ENCODE results near the gene PDK2.

The PDK2 gene

GRCh38 chr17:50052822-50053653 lies 42.1 kb upstream of the PDK2 start:
- H3K4me3 ChIP-seq (ENCODE audit: low read depth, low read length), result no peak overlapping the region
- peak; percentile 45 for DNase-seq (ENCODE audit: low read depth)
- TF ChIP-seq, protein P1, sequence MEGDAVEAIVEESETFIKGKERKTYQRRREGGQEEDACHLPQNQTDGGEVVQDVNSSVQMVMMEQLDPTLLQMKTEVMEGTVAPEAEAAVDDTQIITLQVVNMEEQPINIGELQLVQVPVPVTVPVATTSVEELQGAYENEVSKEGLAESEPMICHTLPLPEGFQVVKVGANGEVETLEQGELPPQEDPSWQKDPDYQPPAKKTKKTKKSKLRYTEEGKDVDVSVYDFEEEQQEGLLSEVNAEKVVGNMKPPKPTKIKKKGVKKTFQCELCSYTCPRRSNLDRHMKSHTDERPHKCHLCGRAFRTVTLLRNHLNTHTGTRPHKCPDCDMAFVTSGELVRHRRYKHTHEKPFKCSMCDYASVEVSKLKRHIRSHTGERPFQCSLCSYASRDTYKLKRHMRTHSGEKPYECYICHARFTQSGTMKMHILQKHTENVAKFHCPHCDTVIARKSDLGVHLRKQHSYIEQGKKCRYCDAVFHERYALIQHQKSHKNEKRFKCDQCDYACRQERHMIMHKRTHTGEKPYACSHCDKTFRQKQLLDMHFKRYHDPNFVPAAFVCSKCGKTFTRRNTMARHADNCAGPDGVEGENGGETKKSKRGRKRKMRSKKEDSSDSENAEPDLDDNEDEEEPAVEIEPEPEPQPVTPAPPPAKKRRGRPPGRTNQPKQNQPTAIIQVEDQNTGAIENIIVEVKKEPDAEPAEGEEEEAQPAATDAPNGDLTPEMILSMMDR (IDR thresholded peaks at IDR 0.05; ENCODE audit: control insufficient read depth, extremely low read depth, insufficient read depth), result no peak

- H3K4me3 ChIP-seq (ENCODE audit: low read depth, low read length), result no peak overlapping the region
- TF ChIP-seq, protein P1 (IDR thresholded peaks at IDR 0.05; ENCODE audit: control insufficient read depth, extremely low read depth, insufficient read depth), result no peak
- no peak for DNase-seq (ENCODE audit: low read depth)
These were observed 41.5 kb upstream of the PDK2 start for GRCh38 chr17:50053654-50053960.

- H3K4me3 ChIP-seq (ENCODE audit: low read depth, low read length), result peak overlapping the region; percentile 59
- TF ChIP-seq, protein P1 (IDR thresholded peaks at IDR 0.05; ENCODE audit: control insufficient read depth, extremely low read depth, insufficient read depth), result no peak
- DNase-seq (ENCODE audit: low read depth), result peak; percentile 46
These were observed 40.1 kb upstream of the PDK2 start for GRCh38 chr17:50055055-50055425.

GRCh38 chr17:50055426-50056216 lies 39.5 kb upstream of the PDK2 start, which contains the start of gene ITGA3:
ITGA3 (plus strand) TSS chr17:50056110; CDS start chr17:50056440, 330 bp downstream.
- DNase-seq (ENCODE audit: low read depth), result peak; percentile 52
- TF ChIP-seq, protein P1 (IDR thresholded peaks at IDR 0.05; ENCODE audit: control insufficient read depth, extremely low read depth, insufficient read depth), result no peak
- peak within 1 kb of the TSS; percentile 59 for H3K4me3 ChIP-seq (ENCODE audit: low read depth, low read length)

- H3K4me3 ChIP-seq (ENCODE audit: low read depth, low read length), result peak overlapping the region; percentile 59
- TF ChIP-seq, protein P1 (IDR thresholded peaks at IDR 0.05; ENCODE audit: control insufficient read depth, extremely low read depth, insufficient read depth), result peak; percentile 86
- DNase-seq (ENCODE audit: low read depth), result peak; percentile 42
These were observed 38.8 kb upstream of the PDK2 start for GRCh38 chr17:50056217-50056960.

DNA sequence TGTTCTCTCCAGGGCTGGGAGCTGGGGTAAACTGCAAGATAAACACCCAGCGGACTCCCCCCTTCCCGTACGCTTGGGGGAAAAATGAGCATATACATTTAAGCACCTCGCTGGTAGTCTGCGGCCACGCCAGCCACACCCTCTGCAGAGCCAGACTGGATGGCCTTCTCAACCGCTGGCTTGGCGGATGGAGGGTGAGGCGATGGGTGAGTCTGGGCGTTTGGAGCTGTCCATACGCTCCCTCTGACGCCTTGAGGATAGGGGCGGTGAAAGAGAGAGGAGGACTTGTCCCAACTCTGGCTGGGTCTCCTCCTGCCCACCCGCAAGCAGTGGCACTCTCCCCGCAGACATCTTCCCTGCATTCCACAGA lies 38.2 kb upstream of the PDK2 start:
- peak overlapping the region; percentile 59 for H3K4me3 ChIP-seq (ENCODE audit: low read depth, low read length)
- TF ChIP-seq, protein P1 (IDR thresholded peaks at IDR 0.05; ENCODE audit: control insufficient read depth, extremely low read depth, insufficient read depth), result no peak
- no peak for DNase-seq (ENCODE audit: low read depth)

All from LNCaP clone FGC (cell line).